Mesenteric fat pad (tissue), 1 donor: ENCODE measurements around the gene EDNRA. TPM values are rescaled to one million over a fixed set of nuclear protein-coding genes. Genes with fewer than 3 reads are reported as not detected.

Experiments
- DNase-seq: peaks from one replicate; pipeline ENCODE4 v3.0.0-alpha.2; 2020; ENCODE audit warnings: low spot score
- total RNA-seq: library from RNA; stranded (reverse); fragmentation: NEBNext Ultra II Directional; extraction: Animal tissue kit (Norgen Biotek cat#: 25700); gene quantifications from one replicate; pipeline ENCODE4 v1.2.1, GENCODE V29; 2021
- donor health status: DM: yes; HTN: yes; CAD: no.

EDNRA gene
- total RNA-seq, 1 donor from 2014 or later = 3.6 TPM

DNA sequence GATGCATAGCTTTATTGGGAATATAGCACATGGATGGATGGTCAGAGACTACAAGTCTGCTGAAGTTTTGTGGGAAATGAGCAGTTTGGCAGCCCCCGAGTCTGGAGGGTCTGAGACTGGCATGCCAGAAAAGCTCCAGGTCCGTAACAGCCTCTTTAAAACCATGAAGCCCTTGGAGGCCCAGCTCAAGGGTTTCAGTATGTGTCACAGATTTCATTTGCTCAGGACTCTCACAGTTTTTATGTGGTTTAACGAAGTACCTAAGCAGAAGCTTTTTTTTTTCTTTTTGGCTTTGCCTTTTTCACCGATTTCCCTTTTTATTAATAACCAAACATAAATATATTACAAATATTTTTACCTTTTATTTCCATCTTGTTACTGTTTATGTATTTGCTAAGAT is 105.7 kb downstream of the EDNRA start:
- DNase-seq = no peak

DNA sequence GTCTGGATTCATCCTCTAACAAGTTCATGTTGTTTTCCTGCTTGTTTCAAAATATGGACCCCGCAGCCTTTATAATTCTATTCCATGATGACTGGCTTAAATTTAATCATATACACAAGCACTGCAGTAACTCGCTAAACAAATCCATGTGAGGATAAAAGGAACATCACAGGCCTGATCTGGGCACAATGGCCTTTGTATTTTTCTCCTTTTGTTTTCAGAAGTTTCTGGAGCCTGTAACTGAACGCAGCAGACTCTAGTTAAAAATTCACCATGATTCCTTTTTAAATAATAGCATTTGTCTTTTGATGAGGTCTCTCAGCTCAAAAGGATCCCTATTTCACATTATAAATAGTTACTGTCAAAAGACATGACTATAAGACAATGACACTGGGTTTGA is 106.1 kb downstream of the EDNRA start:
- DNase-seq = no peak

DNA sequence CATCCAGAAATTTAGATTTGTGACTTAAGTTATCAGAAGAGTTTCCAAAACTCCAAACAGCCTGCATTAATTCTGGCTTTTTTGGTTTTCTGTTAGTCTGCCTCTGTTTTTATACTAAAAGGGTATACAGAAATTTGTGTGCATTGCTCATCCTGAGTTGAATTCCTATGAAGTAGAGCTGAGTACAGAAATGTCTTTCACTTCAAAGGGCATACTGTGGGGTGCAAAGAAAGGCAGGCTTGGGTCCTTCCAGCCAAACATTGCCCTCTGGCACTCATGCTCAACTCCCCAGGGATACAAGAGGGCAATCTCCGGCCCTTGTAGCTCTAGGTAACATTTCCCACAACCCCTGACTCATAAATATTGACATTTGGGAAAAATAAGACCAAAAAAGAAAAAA is 108.7 kb downstream of the EDNRA start:
- no peak for DNase-seq

DNA sequence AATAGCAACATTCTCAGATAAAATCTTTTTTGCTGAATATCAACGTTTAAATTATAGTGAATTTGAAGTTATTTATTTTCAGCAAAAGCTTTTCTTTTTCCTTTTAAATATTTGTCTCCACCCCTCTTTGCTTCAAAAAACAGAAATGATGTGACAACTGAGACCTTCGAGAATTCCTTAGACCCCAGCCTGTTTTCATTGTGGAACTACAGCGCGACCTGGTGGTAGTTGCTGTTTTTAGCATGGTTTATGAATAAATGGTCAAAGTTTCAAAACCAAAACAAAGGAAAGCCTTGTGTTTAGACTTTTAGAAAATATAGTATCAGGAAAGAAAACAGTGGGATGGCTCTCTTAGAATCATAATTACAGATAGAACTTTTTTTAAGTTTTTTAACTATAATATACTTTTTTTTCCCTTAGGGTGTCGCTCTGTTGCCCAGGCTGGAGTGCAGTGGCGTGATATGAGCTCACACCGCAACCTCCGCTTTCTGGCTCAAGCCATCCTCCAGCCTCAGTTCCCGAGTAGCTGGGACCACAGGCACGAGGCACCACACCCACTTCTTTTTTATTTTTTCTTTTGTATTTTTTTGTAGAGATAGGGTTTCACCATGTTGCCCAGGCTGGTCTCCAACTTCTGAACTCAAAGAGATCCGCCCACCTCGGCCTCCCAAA is 109.5 kb downstream of the EDNRA start:
- DNase-seq = no peak

DNA sequence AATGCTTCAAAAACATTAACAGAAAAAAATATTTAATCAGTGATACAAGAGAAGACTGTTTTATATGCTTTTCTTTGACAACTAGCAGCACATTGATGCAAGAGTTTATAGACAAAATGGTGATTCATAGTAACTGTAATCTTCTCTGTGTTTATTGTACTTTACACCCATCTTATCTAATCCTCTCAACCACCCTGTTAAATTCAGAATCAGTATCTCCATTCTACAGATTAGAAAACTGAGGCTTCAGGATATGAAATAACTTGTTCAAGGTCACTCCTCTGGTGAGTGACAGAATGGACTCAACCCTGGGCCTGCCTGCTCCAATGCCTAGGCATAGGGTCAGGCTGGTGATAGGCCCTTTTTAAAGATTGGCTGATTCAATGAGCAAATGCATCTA is 110.2 kb downstream of the EDNRA start:
- DNase-seq = no peak

DNA sequence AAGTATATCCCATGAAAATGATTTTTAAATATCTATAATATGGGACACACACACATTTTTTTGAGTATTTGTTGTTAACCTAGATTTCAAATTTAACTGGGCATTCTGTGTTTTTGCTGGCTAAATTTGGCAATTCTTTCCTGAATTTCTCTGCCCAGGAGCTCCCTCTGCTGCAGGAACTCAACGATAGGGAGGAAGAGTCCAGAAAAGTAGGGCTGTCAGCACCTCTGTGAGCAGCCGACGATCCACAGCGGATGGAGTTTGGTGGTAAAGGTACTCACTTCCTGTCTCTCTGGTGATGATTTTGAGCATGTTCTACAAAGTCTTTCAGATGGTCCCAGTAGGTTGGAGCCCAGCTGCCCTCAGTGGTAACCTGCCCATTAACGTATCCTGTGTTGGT is 113.2 kb downstream of the EDNRA start:
- no peak for DNase-seq

Other genes with a start within 250 kb of the EDNRA start
- gene TMEM184C, start 136.3 kb downstream of the EDNRA start, total RNA-seq = 35.2 TPM
- gene PRMT9, start 203.1 kb downstream of the EDNRA start, total RNA-seq = 11.5 TPM